HEK293T (cell line): ENCODE data around the gene PAK5.

Experiments
- CTCF ChIA-PET: fragments of 350-600 bp; formaldehyde crosslinking; extraction: SDS; loops from one replicate; lab custom pipeline; 2021; ENCODE audit warnings: antibody characterized with exemption, inconsistent platforms; lab: Yijun Ruan, JAX
- POLR2A ChIA-PET: fragments of 350-600 bp; formaldehyde crosslinking; extraction: SDS; loops from one replicate; lab custom pipeline; 2020; ENCODE audit warnings: antibody characterized with exemption, inconsistent platforms; lab: Yijun Ruan, JAX
- DNase-seq: peaks from one replicate; pipeline ENCODE4 v3.0.0; 2012; ENCODE audit warnings: mixed read lengths; ENCODE audit errors: extremely low spot score
- ARNT ChIP-seq: fragments of 450-650 bp; IDR thresholded peaks from 2 replicates; pipeline ENCODE4 v1.6.1; 2017; ENCODE audit warnings: mild to moderate bottlenecking
- BHLHE40 ChIP-seq: fragments of 450-650 bp; IDR thresholded peaks from 2 replicates; pipeline ENCODE4 v1.6.1; 2016; ENCODE audit warnings: mild to moderate bottlenecking, moderate library complexity, borderline replicate concordance
- CTBP1 ChIP-seq: fragments of 450-650 bp; IDR thresholded peaks from 2 replicates; pipeline ENCODE4 v1.6.1; 2016; ENCODE audit warnings: borderline replicate concordance
- ELF4 ChIP-seq: fragments of 450-650 bp; IDR thresholded peaks from 2 replicates; pipeline ENCODE4 v1.6.1; 2017; ENCODE audit warnings: antibody characterized with exemption
- FOXA1 ChIP-seq: fragments of 450-650 bp; IDR thresholded peaks from 2 replicates; pipeline ENCODE4 v1.6.1; 2016; ENCODE audit warnings: mild to moderate bottlenecking
- FOXK2 ChIP-seq: fragments of 450-650 bp; IDR thresholded peaks from 2 replicates; pipeline ENCODE4 v1.6.1; 2016; ENCODE audit warnings: mild to moderate bottlenecking
- FOXM1 ChIP-seq: fragments of 450-650 bp; IDR thresholded peaks from 2 replicates; pipeline ENCODE4 v1.6.1; 2017; ENCODE audit warnings: mild to moderate bottlenecking, borderline replicate concordance
- HDGF ChIP-seq: fragments of 450-650 bp; IDR thresholded peaks from 2 replicates; pipeline ENCODE4 v1.6.1; 2017; ENCODE audit warnings: antibody characterized with exemption, borderline replicate concordance
- L3MBTL2 ChIP-seq: fragments of 450-650 bp; conservative IDR thresholded peaks from 2 replicates; pipeline ENCODE4 v1.6.1; 2016; ENCODE audit warnings: mild to moderate bottlenecking
- LEF1 ChIP-seq: fragments of 450-650 bp; IDR thresholded peaks from 2 replicates; pipeline ENCODE4 v1.6.1; 2017; ENCODE audit warnings: mild to moderate bottlenecking, borderline replicate concordance
- NFRKB ChIP-seq: fragments of 450-650 bp; IDR thresholded peaks from 2 replicates; pipeline ENCODE4 v1.6.1; 2016; ENCODE audit warnings: mild to moderate bottlenecking, moderate library complexity
- SP1 ChIP-seq: fragments of 450-650 bp; IDR thresholded peaks from 2 replicates; pipeline ENCODE4 v1.6.1; 2017
- SUZ12 ChIP-seq: fragments of 450-650 bp; IDR thresholded peaks from 2 replicates; pipeline ENCODE4 v1.6.1; 2016; ENCODE audit warnings: mild to moderate bottlenecking
- TARDBP ChIP-seq: fragments of 450-650 bp; IDR thresholded peaks from 2 replicates; pipeline ENCODE4 v1.6.1; 2016
- ZNF384 ChIP-seq: fragments of 450-650 bp; IDR thresholded peaks from 2 replicates; pipeline ENCODE4 v1.6.1; 2016
- TF ChIP-seq, protein P1 (sequence below): fragments of 450-650 bp; IDR thresholded peaks from 2 replicates; pipeline ENCODE4 v1.6.1; 2016

The PAK5 gene

DNA sequence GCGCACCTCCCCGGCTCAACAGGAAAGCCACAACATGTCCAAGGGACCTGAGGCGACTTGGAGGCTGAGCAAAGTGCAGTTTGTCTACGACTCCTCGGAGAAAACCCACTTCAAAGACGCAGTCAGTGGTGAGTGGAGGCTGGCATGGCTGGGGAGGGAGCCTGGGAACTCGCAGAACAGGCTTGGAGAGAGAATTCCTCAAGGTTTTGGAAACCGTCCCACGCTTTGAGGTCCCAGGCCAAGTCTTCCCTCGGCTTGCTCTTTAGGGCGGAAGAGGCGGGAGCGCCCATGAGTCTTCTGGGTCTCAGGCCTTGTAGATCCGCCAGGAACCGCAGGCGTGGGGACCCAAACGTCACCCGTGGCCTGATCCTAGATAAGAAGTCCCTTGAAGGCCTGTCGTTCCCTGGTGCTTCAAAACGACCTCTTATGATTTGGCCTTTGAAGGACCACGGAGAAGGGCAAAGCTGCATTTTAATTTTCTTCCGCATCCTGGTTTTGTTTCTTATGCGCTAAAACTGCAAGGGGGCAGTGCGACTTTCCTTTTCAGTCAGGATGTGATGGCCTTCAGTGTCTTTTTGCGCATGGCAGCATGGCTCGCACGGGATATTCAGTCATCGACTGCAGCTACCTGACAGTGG, 322.5 kb downstream of the PAK5 start:
- DNase-seq = no peak
- POLR2A ChIA-PET = no interaction called here
- TF ChIP-seq LEF1 (no peak), SUZ12 (no peak), FOXK2 (no peak), NFRKB (no peak), BHLHE40 (no peak), CTBP1 (no peak), FOXA1 (no peak), SP1 (no peak), FOXM1 (no peak), L3MBTL2 (no peak), HDGF (no peak), ARNT (no peak), ZNF384 (no peak), ELF4 (no peak), TARDBP (no peak)
- TF ChIP-seq, protein P1, sequence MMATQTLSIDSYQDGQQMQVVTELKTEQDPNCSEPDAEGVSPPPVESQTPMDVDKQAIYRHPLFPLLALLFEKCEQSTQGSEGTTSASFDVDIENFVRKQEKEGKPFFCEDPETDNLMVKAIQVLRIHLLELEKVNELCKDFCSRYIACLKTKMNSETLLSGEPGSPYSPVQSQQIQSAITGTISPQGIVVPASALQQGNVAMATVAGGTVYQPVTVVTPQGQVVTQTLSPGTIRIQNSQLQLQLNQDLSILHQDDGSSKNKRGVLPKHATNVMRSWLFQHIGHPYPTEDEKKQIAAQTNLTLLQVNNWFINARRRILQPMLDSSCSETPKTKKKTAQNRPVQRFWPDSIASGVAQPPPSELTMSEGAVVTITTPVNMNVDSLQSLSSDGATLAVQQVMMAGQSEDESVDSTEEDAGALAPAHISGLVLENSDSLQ = no peak
- CTCF ChIA-PET = no interaction called here

DNA sequence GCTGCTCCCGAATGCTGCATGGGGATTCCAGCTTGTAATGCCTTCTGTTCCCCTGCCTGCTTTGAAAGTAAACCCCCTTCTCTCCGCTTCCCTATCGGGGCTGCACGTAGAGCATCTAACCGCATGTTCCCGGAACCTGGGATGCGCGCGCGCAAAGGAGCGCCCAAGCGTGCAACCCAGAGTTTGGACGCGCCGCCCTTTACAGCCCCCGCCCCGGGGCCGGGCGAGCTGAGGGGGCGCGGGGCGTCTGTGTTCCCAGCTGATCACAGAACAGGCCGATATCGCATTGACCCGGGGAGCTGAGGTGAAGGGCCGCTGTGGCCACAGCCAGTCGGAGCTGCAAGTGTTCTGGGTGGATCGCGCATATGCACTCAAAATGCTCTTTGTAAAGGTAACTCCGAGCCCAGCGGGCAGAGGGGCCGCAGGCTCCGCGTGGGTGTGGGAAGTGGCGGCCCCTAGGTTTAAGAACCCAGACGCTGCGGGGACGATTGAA, 323.1 kb downstream of the PAK5 start:
- TF ChIP-seq ARNT = no peak
- TF ChIP-seq FOXM1 = no peak
- no peak for TF ChIP-seq CTBP1
- TF ChIP-seq, protein P1 = no peak
- TF ChIP-seq NFRKB = no peak
- TF ChIP-seq ELF4 = no peak
- TF ChIP-seq ZNF384 = no peak
- TF ChIP-seq SP1 = no peak
- TF ChIP-seq SUZ12 = no peak
- DNase-seq = no peak
- ChIA-PET POLR2A (no interaction called here), CTCF (no interaction called here)

DNA sequence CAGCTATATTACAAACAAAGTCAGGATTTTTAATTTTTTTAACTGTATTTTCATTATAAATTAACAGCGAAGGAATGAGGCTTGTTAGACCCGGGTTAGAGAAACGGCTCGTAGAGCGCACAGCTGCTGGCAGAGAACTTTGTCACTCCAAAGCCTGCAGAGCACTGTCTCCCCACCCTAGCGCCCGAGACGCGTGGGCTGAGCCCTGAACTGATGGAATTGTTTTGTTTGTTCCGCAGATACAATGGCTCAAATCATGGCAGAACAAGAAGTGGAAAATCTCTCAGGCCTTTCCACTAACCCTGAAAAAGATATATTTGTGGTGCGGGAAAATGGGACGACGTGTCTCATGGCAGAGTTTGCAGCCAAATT, 323.7 kb downstream of the PAK5 start:
- no peak for DNase-seq
- no peak for TF ChIP-seq L3MBTL2
- TF ChIP-seq FOXA1 = no peak
- no peak for TF ChIP-seq ARNT
- no peak for TF ChIP-seq ELF4
- TF ChIP-seq NFRKB = no peak
- no peak for TF ChIP-seq ZNF384
- TF ChIP-seq HDGF = no peak
- no peak for TF ChIP-seq LEF1
- no peak for TF ChIP-seq FOXM1
- no peak for TF ChIP-seq CTBP1
- TF ChIP-seq SUZ12 = no peak
- TF ChIP-seq BHLHE40 = no peak
- TF ChIP-seq SP1 = no peak
- TF ChIP-seq, protein P1 = no peak
- TF ChIP-seq TARDBP = no peak
- TF ChIP-seq FOXK2 = no peak
- CTCF ChIA-PET = no interaction called here
- POLR2A ChIA-PET = no interaction called here

DNA sequence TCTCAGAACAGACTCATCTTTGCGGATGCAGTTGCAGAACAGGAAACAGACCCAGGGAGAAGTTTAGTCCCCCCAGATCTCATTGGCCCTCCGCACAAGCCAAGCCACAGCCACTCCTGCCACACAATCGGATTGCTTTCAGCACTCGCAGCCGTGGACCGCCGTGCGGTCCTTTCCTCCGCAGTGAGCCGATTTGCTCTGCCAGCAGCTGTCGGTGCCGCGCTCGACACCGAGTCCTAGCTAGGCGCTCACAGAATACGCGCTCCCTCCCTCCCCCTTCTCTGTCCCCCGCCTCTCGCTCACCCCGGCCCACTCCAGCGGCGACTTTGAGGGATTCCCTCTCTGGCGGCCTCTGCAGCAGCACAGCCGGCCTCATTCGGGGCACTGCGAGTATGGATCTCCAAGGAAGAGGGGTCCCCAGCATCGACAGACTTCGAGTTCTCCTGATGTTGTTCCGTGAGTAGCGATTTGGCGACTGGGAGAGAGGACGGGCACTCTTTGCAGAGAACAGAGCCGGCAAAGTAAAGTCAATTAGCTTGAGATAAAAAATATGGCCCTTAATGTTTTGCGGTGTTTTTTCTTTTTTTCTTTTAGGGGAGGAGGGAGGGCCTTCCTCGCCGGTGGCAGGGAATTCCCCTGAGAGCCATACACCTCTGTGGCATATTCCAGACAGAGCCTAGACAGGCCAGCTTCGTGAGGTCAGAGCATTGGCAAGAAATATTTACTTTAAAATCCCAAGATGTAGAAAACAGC, 324.2 kb downstream of the PAK5 start, which contains the start of gene LAMP5:
LAMP5 (plus strand) TSS at position 130 of the 753 bp plus-strand sequence; CDS start at position 393, 263 bp downstream.
- TF ChIP-seq FOXK2 (no peak), FOXA1 (no peak), CTBP1 (no peak), TARDBP (no peak), L3MBTL2 (no peak), SP1 (no peak), FOXM1 (no peak), SUZ12 (no peak), ARNT (no peak), LEF1 (no peak), BHLHE40 (no peak)
- TF ChIP-seq, protein P1 = no peak
- POLR2A ChIA-PET = no interaction called here
- DNase-seq = peak; percentile 60
- CTCF ChIA-PET = no interaction called here

DNA sequence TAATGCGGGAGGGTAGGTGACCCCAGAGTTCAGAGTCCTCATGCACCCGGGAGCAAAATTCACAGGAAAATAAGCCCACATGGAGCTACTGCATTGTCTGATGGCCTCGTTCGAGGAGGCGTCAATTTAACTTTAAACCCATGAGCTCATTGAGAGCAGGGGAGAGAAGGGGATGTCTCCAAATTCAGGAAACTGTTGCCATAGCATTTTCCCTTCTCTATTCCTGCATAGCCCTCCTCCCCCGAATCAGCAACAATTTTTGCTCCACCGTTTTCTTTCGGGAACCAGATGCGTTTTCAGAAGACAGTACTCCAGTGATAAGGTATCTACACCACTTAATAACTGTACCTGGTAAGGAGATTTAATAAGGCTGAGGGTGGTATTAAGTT, 324.8 kb downstream of the PAK5 start:
- POLR2A ChIA-PET = no interaction called here
- TF ChIP-seq ARNT = no peak
- TF ChIP-seq NFRKB = no peak
- no peak for TF ChIP-seq BHLHE40
- CTCF ChIA-PET = no interaction called here
- no peak for DNase-seq
